Left renal pelvis (tissue), 4 donors: ENCODE results near the gene ARFGAP2. TPM values are rescaled to one million over a fixed set of nuclear protein-coding genes. Genes with fewer than 3 reads are reported as not detected.
"Not testable (repeated sequence)": the region's sequence is repeated elsewhere in the genome, so short reads cannot be mapped to it uniquely, and the experiment has no call there.

ENCODE experiments used
- DNase-seq, 4 donors: peaks; one replicate each; pipeline ENCODE4 v3.0.0-alpha.2; 2013; ENCODE audit warnings: low read depth in 4 of 4, low spot score in 3 of 4
- polyA plus RNA-seq, 4 donors: library from polyadenylated mRNA; unstranded; fragments of 120-200 nt; gene quantifications; one replicate each; pipeline ENCODE4 v1.2.1, GENCODE V29; 2013; ENCODE audit not compliant: insufficient read length in 4 of 4

ARFGAP2 gene
- polyA plus RNA-seq, 4 donors = 57.2 to 90.1 (median 79.6) TPM

- DNase-seq = not testable (repeated sequence)
Observed at GRCh38 chr11:47118958-47119688, 57.6 kb downstream of the ARFGAP2 start.

Other genes starting within 250 kb of the ARFGAP2 start
- gene CSTPP1, start 240.1 kb downstream of the ARFGAP2 start, polyA plus RNA-seq = 10 to 100 TPM; 32.5 to 61.5 (median 55.1) TPM
- 10 to 100 TPM; 22.5 to 45.2 (median 29.9) TPM for gene PACSIN3, start 9.6 kb upstream of the ARFGAP2 start, polyA plus RNA-seq
- 10 to 100 TPM; 17.1 to 29.2 (median 20.5) TPM for gene DDB2, start 38.1 kb upstream of the ARFGAP2 start, polyA plus RNA-seq
- gene ACP2, start 71.9 kb upstream of the ARFGAP2 start, polyA plus RNA-seq = 10 to 100 TPM; 42.4 to 60.6 (median 45.9) TPM
- 10 to 100 TPM; 32.5 to 47.5 (median 36.5) TPM for gene NR1H3, start 81.1 kb upstream of the ARFGAP2 start, polyA plus RNA-seq
- 10 to 100 TPM; 36.9 to 53.8 (median 39.4) TPM for gene MADD, start 93.3 kb upstream of the ARFGAP2 start, polyA plus RNA-seq
- gene MYBPC3, start 175.8 kb upstream of the ARFGAP2 start, polyA plus RNA-seq = under 1 TPM in 3 of 4 donors, not detected in 1; 0.03 to 0.14 (median 0.07) TPM
- gene SPI1, start 201.7 kb upstream of the ARFGAP2 start, polyA plus RNA-seq = 1 to 10 TPM; 3.4 to 7.8 (median 4.4) TPM
- 10 to 100 TPM; 42.6 to 72.0 (median 45.5) TPM for gene SLC39A13, start 231.7 kb upstream of the ARFGAP2 start, polyA plus RNA-seq
- 100 to 1,000 TPM; 108 to 161 (median 148) TPM for gene PSMC3, start 249.6 kb upstream of the ARFGAP2 start, polyA plus RNA-seq